SK-N-SH (cell line): ENCODE results near the gene SLC9A5. TPM values are rescaled to one million over a fixed set of nuclear protein-coding genes. Genes with fewer than 3 reads are reported as not detected.

ENCODE experiments used
- CTCF ChIA-PET: fragments of 300-600, 350-600 bp; formaldehyde crosslinking; extraction: SDS; loops from one replicate; lab custom pipeline; 2021; lab: Yijun Ruan, JAX
- POLR2A ChIA-PET: fragments of 350-600 bp; sonication (Branson Sonifier 250); formaldehyde crosslinking; extraction: SDS; loops from one replicate; lab custom pipeline; 2020; ENCODE audit warnings: antibody characterized with exemption, inconsistent platforms; lab: Yijun Ruan, JAX
- DNase-seq: peaks from one replicate; pipeline ENCODE4 v3.0.0; 2012
- H2AFZ ChIP-seq: fragments of 200-600 bp; sonication (generic); 2 replicates; pipeline ENCODE4 v1.8.1; 2016; ENCODE audit warnings: antibody characterized with exemption, mild to moderate bottlenecking, low read depth
- H3F3A ChIP-seq: fragments of 200-600 bp; sonication (generic); replicated peaks from 2 replicates; pipeline ENCODE3; 2016; ENCODE audit warnings: antibody characterized with exemption, mild to moderate bottlenecking; ENCODE audit not compliant: insufficient read depth
- H3K27ac ChIP-seq, 2 experiments: fragments of 200-500 bp in 1 of 2; fragments of 200-600 bp in 1 of 2; sonication (Bioruptor generic) in 1 of 2; sonication (generic), shearing (Covaris generic) in 1 of 2; 2 replicates each; pipeline versions ENCODE4 v1.5.1 to v1.6.1; 2014 to 2016; ENCODE audit warnings: low read depth in 2 of 2, inconsistent platforms in 1 of 2, low read length in 1 of 2, mild to moderate bottlenecking in 1 of 2, mixed read lengths in 1 of 2
- H3K27me3 ChIP-seq: fragments of 200-600 bp; sonication (generic), shearing (Covaris generic); 2 replicates; pipeline ENCODE4 v1.6.1; 2016; ENCODE audit warnings: mixed run types; ENCODE audit not compliant: insufficient read depth
- H3K36me3 ChIP-seq, 2 experiments: fragments of 200-500 bp in 1 of 2; fragments of 200-600 bp in 1 of 2; sonication (Bioruptor generic) in 1 of 2; sonication (generic) in 1 of 2; replicated peaks in 1 of 2; 2 replicates each; pipeline versions ENCODE3 to v1.5.1; 2014 to 2016; ENCODE audit warnings: low read length in 1 of 2, mild to moderate bottlenecking in 1 of 2; ENCODE audit not compliant: insufficient read depth in 2 of 2, control insufficient read depth in 1 of 2
- H3K4me1 ChIP-seq, 2 experiments: fragments of 200-500 bp in 1 of 2; fragments of 200-600 bp in 1 of 2; sonication (Bioruptor generic) in 1 of 2; sonication (generic), shearing (Covaris generic) in 1 of 2; 2 replicates each; pipeline versions ENCODE4 v1.5.1 to v1.6.1; 2014 to 2016; ENCODE audit warnings: low read depth in 1 of 2, low read length in 1 of 2, mixed run types in 1 of 2; ENCODE audit not compliant: insufficient read depth in 2 of 2, control insufficient read depth in 1 of 2
- H3K4me2 ChIP-seq: fragments of 200-600 bp; sonication (generic), shearing (Covaris generic); 2 replicates; pipeline ENCODE4 v1.6.1; 2017; ENCODE audit warnings: mixed run types
- H3K4me3 ChIP-seq, 2 experiments: fragments of 200-500 bp in 1 of 2; fragments of 200-600 bp in 1 of 2; sonication (Bioruptor generic) in 1 of 2; sonication (generic), shearing (Covaris generic) in 1 of 2; 2 replicates each; pipeline versions ENCODE4 v1.5.1 to v1.8.1; 2014 to 2016; ENCODE audit warnings: low read depth in 2 of 2, inconsistent platforms in 1 of 2, low read length in 1 of 2, mild to moderate bottlenecking in 1 of 2, mixed read lengths in 1 of 2, moderate library complexity in 1 of 2
- H3K79me2 ChIP-seq: fragments of 200-600 bp; sonication (generic); 2 replicates; pipeline ENCODE4 v1.8.1; 2017; ENCODE audit warnings: mild to moderate bottlenecking; ENCODE audit not compliant: insufficient read depth
- H3K9ac ChIP-seq: fragments of 200-600 bp; sonication (generic); 2 replicates; pipeline ENCODE4 v1.6.1; 2017; ENCODE audit warnings: mixed run types
- H3K9me2 ChIP-seq: fragments of 200-600 bp; sonication (generic); 2 replicates; pipeline ENCODE4 v1.6.1; 2017; ENCODE audit warnings: mixed run types
- H3K9me3 ChIP-seq: fragments of 200-600 bp; sonication (generic); 2 replicates; pipeline ENCODE4 v1.6.1; 2017; ENCODE audit warnings: mixed run types, mild to moderate bottlenecking, moderate library complexity
- H4K20me1 ChIP-seq: fragments of 200-600 bp; sonication (generic); 2 replicates; pipeline ENCODE4 v1.6.1; 2017; ENCODE audit warnings: mild to moderate bottlenecking, mixed run types; ENCODE audit not compliant: insufficient read depth
- CHD2 ChIP-seq: fragments of 150-350 bp; IDR thresholded peaks from 2 replicates; pipeline ENCODE4 v1.6.1; 2018; ENCODE audit warnings: low read length; ENCODE audit not compliant: partially characterized antibody
- CTCF ChIP-seq: fragments of 200-600 bp; sonication (generic); IDR thresholded peaks from 2 replicates; pipeline ENCODE4 v1.6.1; 2017; ENCODE audit warnings: antibody characterized with exemption, mild to moderate bottlenecking, moderate library complexity
- ELF1 ChIP-seq: IDR thresholded peaks from 2 replicates; pipeline ENCODE4 v1.4.0; 2012
- EP300 ChIP-seq, 2 experiments: IDR thresholded peaks; 2 replicates each; pipeline versions ENCODE4 v1.4.0 to v1.6.1; 2012; ENCODE audit warnings: borderline replicate concordance in 1 of 2, low read depth in 1 of 2, low read length in 1 of 2
- EZH2phosphoT487 ChIP-seq: fragments of 200-600 bp; sonication (generic); IDR thresholded peaks from 2 replicates; pipeline ENCODE4 v1.6.1; 2017; ENCODE audit warnings: low read depth, mixed run types, mild to moderate bottlenecking, antibody characterized with exemption, moderate library complexity, borderline replicate concordance
- FOXJ3 ChIP-seq: sonication (generic); formaldehyde crosslinking; IDR thresholded peaks from 2 replicates; pipeline ENCODE4 v1.5.1; 2020; ENCODE audit warnings: mild to moderate bottlenecking, missing genetic modification reagents
- FOXM1 ChIP-seq: IDR thresholded peaks from 2 replicates; pipeline ENCODE4 v1.4.0; 2012; ENCODE audit warnings: low read depth, mild to moderate bottlenecking
- GATA2 ChIP-seq: sonication (generic); formaldehyde crosslinking; IDR thresholded peaks from 2 replicates; pipeline ENCODE4 v1.5.0; 2020; ENCODE audit warnings: mild to moderate bottlenecking, missing genetic modification reagents
- MXI1 ChIP-seq: IDR thresholded peaks from 2 replicates; pipeline ENCODE4 v1.6.1; 2012; ENCODE audit warnings: mild to moderate bottlenecking, low read depth, low read length, improper control_type of control experiment
- NRF1 ChIP-seq: IDR thresholded peaks from 2 replicates; pipeline ENCODE4 v1.6.1; 2012; ENCODE audit warnings: low read depth, mild to moderate bottlenecking, low read length
- PBX3 ChIP-seq: IDR thresholded peaks from 2 replicates; pipeline ENCODE4; 2012
- POLR2AphosphoS5 ChIP-seq: IDR thresholded peaks from 2 replicates; pipeline ENCODE4 v1.6.1; 2012; ENCODE audit warnings: low read depth, low read length
- RXRA ChIP-seq: IDR thresholded peaks from 2 replicates; pipeline ENCODE4 v1.4.0; 2012; ENCODE audit warnings: low read depth, mild to moderate bottlenecking, borderline replicate concordance
- SIN3A ChIP-seq: IDR thresholded peaks from 2 replicates; pipeline ENCODE4 v1.6.1; 2012; ENCODE audit warnings: low read depth, mild to moderate bottlenecking, low read length, moderate library complexity, borderline replicate concordance
- TAF1 ChIP-seq: IDR thresholded peaks from 2 replicates; pipeline ENCODE4 v1.6.1; 2012; ENCODE audit warnings: low read depth, mild to moderate bottlenecking, low read length, moderate library complexity, borderline replicate concordance
- TCF12 ChIP-seq: IDR thresholded peaks from 2 replicates; pipeline ENCODE4 v1.4.0; 2012
- USF1 ChIP-seq: IDR thresholded peaks from 2 replicates; pipeline ENCODE4 v1.4.0; 2012; ENCODE audit warnings: low read depth, borderline replicate concordance
- USF2 ChIP-seq: fragments of 150-350 bp; IDR thresholded peaks from 2 replicates; pipeline ENCODE4 v1.6.1; 2017; ENCODE audit warnings: antibody characterized with exemption, low read length, low read depth, borderline replicate concordance
- ZBTB33 ChIP-seq: IDR thresholded peaks from 2 replicates; pipeline ENCODE4 v1.4.0; 2012; ENCODE audit warnings: low read depth, borderline replicate concordance
- WGBS: methylation state at CpG from one replicate; pipeline ENCODE4 v1.1.6; 2017; ENCODE audit warnings: low lambda C conversion rate; 5-methylcytosine and 5-hydroxymethylcytosine counted together
- polyA plus RNA-seq, 3 experiments: library from polyadenylated mRNA; depleted of rRNA; stranded (reverse); fragments of >200 nt; gene quantifications; 2 replicates each; pipeline ENCODE4 v1.2.3, GENCODE V29; 2012

The SLC9A5 gene
- polyA plus RNA-seq, 1 of the 3 experiments (the other 2 are of a cell fraction) = 4.1 TPM

- Histone ChIP-seq H4K20me1 (no peaks in the 10 kb centered on the region), H3K36me3 (peaks cover 45 to 48% of the 10 kb centered on the region in 2 experiments), H3K4me3 (no peak overlapping the region), H3K9ac (no peak overlapping the region), H3K4me2 (no peak overlapping the region), H3K9me3 (no peaks in the 10 kb centered on the region), H3K27me3 (no peaks in the 10 kb centered on the region), H2AFZ (no peak overlapping the region), H3F3A (peaks cover 50% of the 10 kb centered on the region), H3K79me2 (peaks cover 37% of the 10 kb centered on the region), H3K4me1 (peaks cover 10 to 28% of the 10 kb centered on the region in 2 experiments; a peak in 3 of 4 replicates), H3K9me2 (no peaks in the 10 kb centered on the region), H3K27ac (no peak overlapping the region)
- CTCF ChIA-PET = interaction anchor here (1.3 to 1.9 kb wide), 2 partner anchors 8 to 11 kb away, joined by 3 to 7 read pairs; partner anchors contain the start of gene TMEM208
- POLR2A ChIA-PET = interaction anchor here (1.3 to 1.7 kb wide), 2 partner anchors 11 to 64 kb away, joined by 4 to 6 read pairs; partner anchors contain the start of gene TMEM208
- no peak for DNase-seq
- TF ChIP-seq EZH2phosphoT487 = no peak
- TF ChIP-seq SIN3A = no peak
- TF ChIP-seq RXRA = no peak
- no peak for TF ChIP-seq ZBTB33
- no peak for TF ChIP-seq FOXJ3 (CRISPR knock-in tag)
- 100% methylated on average over 3 of the region's 3 CpGs for WGBS
Observed at GRCh38 chr16:67238278-67238575, 10.6 kb upstream of the SLC9A5 start.

- no peak overlapping the region for H3K27ac ChIP-seq
- DNase-seq = no peak
- no peaks in the 10 kb centered on the region for H3K27me3 ChIP-seq
- CTCF ChIA-PET = interaction anchor here (0.9 to 1.9 kb wide), 3 partner anchors 12 to 65 kb away, joined by 3 to 7 read pairs (median 3); partner anchors contain the start of gene TMEM208
- H4K20me1 ChIP-seq = no peaks in the 10 kb centered on the region
- H2AFZ ChIP-seq = no peak overlapping the region
- H3K79me2 ChIP-seq = peaks cover 44% of the 10 kb centered on the region
- no peaks in the 10 kb centered on the region for H3K9me3 ChIP-seq
- H3K36me3 ChIP-seq = peaks cover 40 to 44% of the 10 kb centered on the region in 2 experiments
- H3K9ac ChIP-seq = no peak overlapping the region
- 100% methylated on average over 6 of the region's 9 CpGs for WGBS
- peaks cover 49% of the 10 kb centered on the region for H3F3A ChIP-seq
- POLR2A ChIA-PET = interaction anchor here (1.3 to 1.7 kb wide), 2 partner anchors 12 to 65 kb away, joined by 4 to 6 read pairs; partner anchors contain the start of gene TMEM208
- H3K4me1 ChIP-seq = peaks cover 16 to 35% of the 10 kb centered on the region in 2 experiments; a peak in 3 of 4 replicates
- no peak overlapping the region for H3K4me3 ChIP-seq
- H3K4me2 ChIP-seq = no peak overlapping the region
- no peaks in the 10 kb centered on the region for H3K9me2 ChIP-seq
- TF ChIP-seq EP300 (IDR thresholded peaks at IDR 0.05; ENCODE audit: borderline replicate concordance in 1 of 2, low read depth in 1 of 2, low read length in 1 of 2) = no peak
- TF ChIP-seq USF1 = no peak
- no peak for TF ChIP-seq CTCF
- TF ChIP-seq MXI1 = no peak
- no peak for TF ChIP-seq TAF1
- TF ChIP-seq POLR2AphosphoS5 = no peak
- TF ChIP-seq USF2 = no peak
- TF ChIP-seq EZH2phosphoT487 = no peak
- TF ChIP-seq FOXM1 = no peak
- no peak for TF ChIP-seq CHD2
- TF ChIP-seq ELF1 = no peak
- no peak for TF ChIP-seq PBX3
- TF ChIP-seq NRF1 = no peak
- no peak for TF ChIP-seq GATA2 (CRISPR knock-in tag)
- TF ChIP-seq TCF12 = no peak
Observed at GRCh38 chr16:67238806-67239470, 9.8 kb upstream of the SLC9A5 start.
